Common myeloid progenitor, CD34-positive (primary cell): ENCODE measurements around the gene PDILT.

Source experiments
- CTCF ChIA-PET: fragments of 350-600 bp; sonication (Branson Sonifier 250); formaldehyde crosslinking; loops from one replicate; lab custom pipeline; 2021; ENCODE audit warnings: antibody characterized with exemption; lab: Charles Lee
- POLR2A ChIA-PET: fragments of 350-600 bp; sonication (Branson Sonifier 250); formaldehyde crosslinking; loops from one replicate; lab custom pipeline; 2021; ENCODE audit warnings: antibody characterized with exemption; lab: Charles Lee
- DNase-seq, 3 donors: peaks; one replicate each; pipeline versions ENCODE4 v3.0.0 to v3.0.0-alpha.2; 2013
- H3K27ac ChIP-seq, 2 experiments: 1 replicate in 1 of 2; 2 replicates in 1 of 2; pipeline ENCODE4 v1.7.0; 2013; ENCODE audit warnings: inconsistent platforms in 2 of 2, low read length in 2 of 2, mild to moderate bottlenecking in 2 of 2, low read depth in 1 of 2, moderate library complexity in 1 of 2; ENCODE audit not compliant: severe bottlenecking in 2 of 2, insufficient read depth in 1 of 2, poor library complexity in 1 of 2
- H3K27me3 ChIP-seq, 5 experiments: replicated peaks in 2 of 5; 1 replicate in 3 of 5; 2 replicates in 2 of 5; pipeline versions ENCODE4 v1.6.1 to v1.7.0; 2013; ENCODE audit warnings: low read length in 4 of 5, mild to moderate bottlenecking in 2 of 5, moderate library complexity in 2 of 5, inconsistent platforms in 1 of 5; ENCODE audit not compliant: insufficient read depth in 5 of 5, control insufficient read depth in 4 of 5
- H3K36me3 ChIP-seq, 4 experiments: 1 replicate in 2 of 4; 2 replicates in 2 of 4; pipeline versions ENCODE4 v1.6.1 to v1.7.0; 2013; ENCODE audit warnings: low read length in 3 of 4, control low read depth in 1 of 4, mild to moderate bottlenecking in 1 of 4; ENCODE audit not compliant: control insufficient read depth in 4 of 4, insufficient read depth in 4 of 4
- H3K4me1 ChIP-seq, 4 experiments: 1 replicate in 3 of 4; 2 replicates in 1 of 4; pipeline versions ENCODE4 v1.6.1 to v1.7.1; 2013; ENCODE audit warnings: low read length in 3 of 4, mild to moderate bottlenecking in 3 of 4, control low read depth in 1 of 4, inconsistent platforms in 1 of 4, moderate library complexity in 1 of 4; ENCODE audit not compliant: control insufficient read depth in 4 of 4, insufficient read depth in 4 of 4; ENCODE audit errors: control extremely low read depth in 1 of 4
- H3K4me3 ChIP-seq, 7 experiments: 1 replicate in 4 of 7; 2 replicates in 3 of 7; pipeline versions ENCODE4 v1.5.1 to v1.7.0; 2013; ENCODE audit warnings: mild to moderate bottlenecking in 7 of 7, low read length in 6 of 7, moderate library complexity in 6 of 7, inconsistent platforms in 2 of 7, low read depth in 2 of 7, control low read depth in 1 of 7; ENCODE audit not compliant: insufficient read depth in 4 of 7, control insufficient read depth in 1 of 7; ENCODE audit errors: extremely low read depth in 1 of 7
- H3K9me3 ChIP-seq, 5 experiments: 1 replicate in 4 of 5; 2 replicates in 1 of 5; pipeline versions ENCODE4 v1.6.1 to v1.7.1; 2013; ENCODE audit warnings: low read length in 4 of 5, mild to moderate bottlenecking in 2 of 5, inconsistent platforms in 1 of 5, low read depth in 1 of 5, moderate library complexity in 1 of 5; ENCODE audit not compliant: control insufficient read depth in 4 of 5, insufficient read depth in 2 of 5; ENCODE audit errors: control extremely low read depth in 1 of 5
- WGBS: methylation state at CpG from one replicate; pipeline ENCODE4 v1.1.5; 2013; ENCODE audit not compliant: insufficient coverage; 5-methylcytosine and 5-hydroxymethylcytosine counted together

Gene PDILT

GRCh38 chr16:20402651-20403050, 1.9 kb downstream of the PDILT start:
- whole genome bisulfite sequencing, result 100% methylated on average over 1 of the region's 2 CpGs
- ChIA-PET POLR2A (no interaction called here), CTCF (no interaction called here)
- Histone ChIP-seq H3K27ac (no peak overlapping the region), H3K4me1 (no peaks in the 10 kb centered on the region), H3K9me3 (peaks cover 0 to 1% (median 0%) of the 10 kb centered on the region in 5 experiments), H3K36me3 (no peaks in the 10 kb centered on the region), H3K4me3 (no peak overlapping the region), H3K27me3 (no peaks in the 10 kb centered on the region)
- no peak for DNase-seq

GRCh38 chr16:20401475-20402016, 3.0 kb downstream of the PDILT start:
- Histone ChIP-seq H3K27ac (no peak overlapping the region), H3K9me3 (no peaks in the 10 kb centered on the region), H3K4me3 (no peak overlapping the region), H3K36me3 (no peaks in the 10 kb centered on the region), H3K4me1 (no peaks in the 10 kb centered on the region), H3K27me3 (no peaks in the 10 kb centered on the region)
- 96% methylated on average over 8 of the region's 8 CpGs for WGBS
- ChIA-PET POLR2A (no interaction called here), CTCF (no interaction called here)
- DNase-seq, result no peak

- no peak for DNase-seq
- no peaks in the 10 kb centered on the region for H3K4me1 ChIP-seq
- no peaks in the 10 kb centered on the region for H3K27me3 ChIP-seq
- H3K9me3 ChIP-seq, result no peaks in the 10 kb centered on the region
- WGBS, result 42% methylated on average over 2 of the region's 2 CpGs
- POLR2A ChIA-PET, result no interaction called here
- no peak overlapping the region for H3K4me3 ChIP-seq
- CTCF ChIA-PET, result no interaction called here
- no peak overlapping the region for H3K27ac ChIP-seq
- H3K36me3 ChIP-seq, result no peaks in the 10 kb centered on the region
Observed at GRCh38 chr16:20401066-20401465, 3.5 kb downstream of the PDILT start.

- Histone ChIP-seq H3K4me1 (no peaks in the 10 kb centered on the region), H3K9me3 (no peaks in the 10 kb centered on the region), H3K27me3 (no peaks in the 10 kb centered on the region), H3K36me3 (no peaks in the 10 kb centered on the region), H3K27ac (no peak overlapping the region), H3K4me3 (no peak overlapping the region)
- CTCF ChIA-PET, result interaction anchor here (0.7 kb wide), 1 partner anchor 16 kb away, joined by 3 read pairs; no protein-coding TSS in a partner anchor
- DNase-seq, result no peak
- POLR2A ChIA-PET, result no interaction called here
- WGBS, result 81% methylated on average over 7 of the region's 7 CpGs
Observed at GRCh38 chr16:20399185-20399584, 5.4 kb downstream of the PDILT start.

DNA sequence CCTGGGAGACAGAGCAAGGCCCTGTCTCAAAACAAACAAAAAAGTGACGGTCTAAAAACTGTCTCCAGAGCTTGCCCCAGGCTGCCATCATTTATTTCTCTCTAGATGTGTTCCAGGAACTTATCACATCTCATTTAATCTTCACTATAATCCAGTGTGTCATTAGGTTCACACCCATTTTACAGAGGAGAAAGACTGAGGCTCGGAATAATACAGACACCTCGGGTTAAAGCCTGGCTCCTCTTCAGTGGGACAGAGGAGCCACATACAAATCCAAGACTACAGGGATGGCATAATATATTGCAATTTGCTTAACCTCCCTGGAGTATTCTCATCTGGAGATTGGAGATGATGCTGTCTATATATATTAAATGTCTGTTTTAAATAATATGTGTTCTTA, 5.9 kb downstream of the PDILT start:
- POLR2A ChIA-PET, result no interaction called here
- no peaks in the 10 kb centered on the region for H3K36me3 ChIP-seq
- H3K4me1 ChIP-seq, result no peaks in the 10 kb centered on the region
- WGBS, result 100% methylated on average over 1 of the region's 3 CpGs
- DNase-seq, result no peak
- no peak overlapping the region for H3K4me3 ChIP-seq
- H3K27me3 ChIP-seq, result no peaks in the 10 kb centered on the region
- no peak overlapping the region for H3K27ac ChIP-seq
- H3K9me3 ChIP-seq, result no peaks in the 10 kb centered on the region
- CTCF ChIA-PET, result interaction anchor here (2.5 kb wide), 1 partner anchor 13 kb away, joined by 5 read pairs; no protein-coding TSS in a partner anchor

DNA sequence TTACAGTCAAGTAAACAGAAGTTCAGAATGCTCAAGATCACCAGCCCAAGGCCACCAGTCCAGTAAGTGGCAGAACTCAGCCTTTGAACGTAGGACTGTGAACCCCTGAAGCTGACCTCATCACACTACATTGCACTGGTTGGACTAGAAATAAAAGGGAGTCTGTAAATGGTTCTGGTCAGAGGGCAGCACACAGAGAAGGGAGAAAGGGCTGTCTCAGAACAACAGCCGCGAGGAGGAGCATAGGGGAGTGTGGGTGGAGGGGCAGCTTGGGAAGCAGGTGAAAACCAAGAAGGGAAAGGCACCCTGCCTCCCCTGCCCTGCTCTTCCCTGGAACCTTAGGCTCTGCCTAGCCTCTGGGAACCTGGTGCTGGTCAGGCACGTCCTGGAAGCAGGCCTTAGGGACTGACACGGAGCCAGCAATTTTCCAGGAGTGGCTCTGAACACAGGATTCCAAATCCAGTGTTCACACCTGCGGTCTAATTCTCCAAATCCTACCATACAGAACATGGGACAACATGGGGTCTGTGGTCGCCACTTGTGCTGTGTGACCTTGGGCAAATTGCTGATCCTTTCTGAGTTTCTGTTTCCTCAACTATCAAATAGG, 7.0 kb downstream of the PDILT start:
- H3K4me1 ChIP-seq, result no peaks in the 10 kb centered on the region
- no peaks in the 10 kb centered on the region for H3K36me3 ChIP-seq
- DNase-seq, result no peak
- H3K9me3 ChIP-seq, result no peaks in the 10 kb centered on the region
- no peak overlapping the region for H3K4me3 ChIP-seq
- no peak overlapping the region for H3K27ac ChIP-seq
- POLR2A ChIA-PET, result no interaction called here
- CTCF ChIA-PET, result interaction anchor here (2.5 kb wide), 1 partner anchor 12 kb away, joined by 5 read pairs; no protein-coding TSS in a partner anchor
- H3K27me3 ChIP-seq, result no peaks in the 10 kb centered on the region
- 88% methylated on average over 6 of the region's 7 CpGs for WGBS

GRCh38 chr16:20396846-20397467, 7.6 kb downstream of the PDILT start:
- no peak for DNase-seq
- no peaks in the 10 kb centered on the region for H3K4me1 ChIP-seq
- ChIA-PET CTCF (interaction anchor here (2.5 kb wide), 1 partner anchor 12 kb away, joined by 5 read pairs; no protein-coding TSS in a partner anchor), POLR2A (no interaction called here)
- no peak overlapping the region for H3K27ac ChIP-seq
- no peaks in the 10 kb centered on the region for H3K36me3 ChIP-seq
- H3K4me3 ChIP-seq, result no peak overlapping the region
- no peaks in the 10 kb centered on the region for H3K27me3 ChIP-seq
- H3K9me3 ChIP-seq, result no peaks in the 10 kb centered on the region
- WGBS, result 100% methylated on average over 5 of the region's 7 CpGs
